HEK293 (cell line): Measurements from ENCODE around the gene SOX12.

Source experiments
- BCL11B ChIP-seq: fragments of 450-650 bp; formaldehyde crosslinking; IDR thresholded peaks from 2 replicates; pipeline ENCODE4 v1.5.1; 2016; ENCODE audit warnings: low read depth, missing biosample characterization, missing genetic modification characterization
- KLF10 ChIP-seq: fragments of 450-650 bp; IDR thresholded peaks from 2 replicates; pipeline ENCODE4 v1.5.1; 2018; ENCODE audit warnings: missing biosample characterization, mild to moderate bottlenecking, missing genetic modification characterization
- PBX3 ChIP-seq: sonication (generic); formaldehyde crosslinking; IDR thresholded peaks from 2 replicates; pipeline ENCODE4 v1.8.1; 2022; ENCODE audit warnings: mild to moderate bottlenecking, moderate library complexity, missing genetic modification reagents
- PRDM2 ChIP-seq: fragments of 450-650 bp; formaldehyde crosslinking; IDR thresholded peaks from 2 replicates; pipeline ENCODE4 v1.5.1; 2016; ENCODE audit warnings: missing biosample characterization, missing genetic modification characterization, borderline replicate concordance
- SCRT1 ChIP-seq: fragments of 450-650 bp; formaldehyde crosslinking; IDR thresholded peaks from 2 replicates; pipeline ENCODE4 v1.5.1; 2016; ENCODE audit warnings: missing biosample characterization, missing genetic modification characterization, borderline replicate concordance
- ZBTB1 ChIP-seq: fragments of 450-650 bp; formaldehyde crosslinking; IDR thresholded peaks from 2 replicates; pipeline ENCODE4 v1.5.1; 2016; ENCODE audit warnings: missing biosample characterization, missing genetic modification characterization
- ZNF132 ChIP-seq: fragments of 450-650 bp; formaldehyde crosslinking; IDR thresholded peaks from 2 replicates; pipeline ENCODE4 v1.5.1; 2017; ENCODE audit warnings: missing biosample characterization, missing genetic modification characterization, borderline replicate concordance
- ZNF146 ChIP-seq: fragments of 450-650 bp; formaldehyde crosslinking; IDR thresholded peaks from 2 replicates; pipeline ENCODE4 v1.5.1; 2016; ENCODE audit warnings: missing biosample characterization, missing genetic modification characterization
- ZNF16 ChIP-seq: fragments of 450-650 bp; formaldehyde crosslinking; IDR thresholded peaks from 2 replicates; pipeline ENCODE4 v1.5.1; 2016; ENCODE audit warnings: low read depth, missing biosample characterization, missing genetic modification characterization
- ZNF274 ChIP-seq, 2 experiments: fragments of 200-500 bp in 1 of 2; fragments of 450-650 bp in 1 of 2; sonication (Bioruptor generic) in 1 of 2; formaldehyde crosslinking in 1 of 2; IDR thresholded peaks; 2 replicates each; pipeline versions ENCODE4 v1.5.1 to v1.6.1; 2014 to 2016; ENCODE audit warnings: borderline replicate concordance in 1 of 2, inconsistent platforms in 1 of 2, low read length in 1 of 2, missing biosample characterization in 1 of 2, missing genetic modification characterization in 1 of 2
- ZNF292 ChIP-seq: fragments of 450-650 bp; formaldehyde crosslinking; IDR thresholded peaks from 2 replicates; pipeline ENCODE4 v1.5.1; 2016; ENCODE audit warnings: low read depth, missing biosample characterization, missing genetic modification characterization, borderline replicate concordance
- ZNF335 ChIP-seq: fragments of 450-650 bp; formaldehyde crosslinking; conservative IDR thresholded peaks from 2 replicates; pipeline ENCODE4 v1.5.1; 2016; ENCODE audit warnings: missing biosample characterization, missing genetic modification characterization
- ZNF350 ChIP-seq: fragments of 450-650 bp; formaldehyde crosslinking; IDR thresholded peaks from 2 replicates; pipeline ENCODE4 v1.5.0; 2017; ENCODE audit warnings: missing biosample characterization, mild to moderate bottlenecking, missing genetic modification characterization
- ZNF433 ChIP-seq: fragments of 450-650 bp; formaldehyde crosslinking; IDR thresholded peaks from 2 replicates; pipeline ENCODE4 v1.5.1; 2016; ENCODE audit warnings: missing biosample characterization, missing genetic modification characterization, low read depth
- ZNF48 ChIP-seq: fragments of 450-650 bp; formaldehyde crosslinking; IDR thresholded peaks from 2 replicates; pipeline ENCODE4 v1.5.1; 2016; ENCODE audit warnings: missing biosample characterization, missing genetic modification characterization
- ZNF510 ChIP-seq: fragments of 450-650 bp; formaldehyde crosslinking; IDR thresholded peaks from 2 replicates; pipeline ENCODE4 v1.5.1; 2018; ENCODE audit warnings: mild to moderate bottlenecking, missing genetic modification characterization, missing biosample characterization; ENCODE audit not compliant: insufficient replicate concordance
- ZNF548 ChIP-seq: fragments of 450-650 bp; formaldehyde crosslinking; IDR thresholded peaks from 2 replicates; pipeline ENCODE4 v1.5.1; 2016; ENCODE audit warnings: missing biosample characterization, missing genetic modification characterization
- ZNF561 ChIP-seq: fragments of 450-650 bp; IDR thresholded peaks from 2 replicates; pipeline ENCODE4 v1.5.1; 2018; ENCODE audit warnings: missing biosample characterization, missing genetic modification characterization, borderline replicate concordance
- ZNF571 ChIP-seq: fragments of 450-650 bp; formaldehyde crosslinking; IDR thresholded peaks from 2 replicates; pipeline ENCODE4 v1.5.0; 2017; ENCODE audit warnings: missing biosample characterization, missing genetic modification characterization
- ZNF585B ChIP-seq: fragments of 450-650 bp; formaldehyde crosslinking; IDR thresholded peaks from 2 replicates; pipeline ENCODE4 v1.5.1; 2016; ENCODE audit warnings: missing biosample characterization, missing genetic modification characterization
- ZNF610 ChIP-seq: fragments of 450-650 bp; formaldehyde crosslinking; IDR thresholded peaks from 2 replicates; pipeline ENCODE4 v1.5.1; 2016; ENCODE audit warnings: missing biosample characterization, missing genetic modification characterization, borderline replicate concordance
- ZNF692 ChIP-seq: fragments of 450-650 bp; formaldehyde crosslinking; IDR thresholded peaks from 2 replicates; pipeline ENCODE4 v1.5.1; 2016; ENCODE audit warnings: missing biosample characterization, missing genetic modification characterization
- ZNF707 ChIP-seq: fragments of 450-650 bp; formaldehyde crosslinking; IDR thresholded peaks from 2 replicates; pipeline ENCODE4 v1.5.1; 2016; ENCODE audit warnings: missing biosample characterization, missing genetic modification characterization
- ZNF843 ChIP-seq: fragments of 450-650 bp; formaldehyde crosslinking; IDR thresholded peaks from 2 replicates; pipeline ENCODE4 v1.5.1; 2016; ENCODE audit warnings: missing biosample characterization, missing genetic modification characterization
- ZSCAN5A ChIP-seq: fragments of 450-650 bp; formaldehyde crosslinking; IDR thresholded peaks from 2 replicates; pipeline ENCODE4 v1.5.1; 2016; ENCODE audit warnings: missing biosample characterization, missing genetic modification characterization
- TF ChIP-seq, protein P1 (sequence below): fragments of 450-650 bp; formaldehyde crosslinking; IDR thresholded peaks from 2 replicates; pipeline ENCODE4 v1.5.1; 2016; ENCODE audit warnings: missing biosample characterization, missing genetic modification characterization, low read depth

Gene SOX12

GRCh38 chr20:346640-347316 lies 21.4 kb downstream of the SOX12 start, which contains the start of gene NRSN2 (continued):
- no peak for TF ChIP-seq PRDM2 (tag by site-specific recombination)
- TF ChIP-seq ZNF510, result no peak
- TF ChIP-seq ZNF292 (tag by site-specific recombination), result no peak
- peak; percentile 68; the same call in 1 of the 2 replicates for TF ChIP-seq ZNF561
- TF ChIP-seq ZNF843 (tag by site-specific recombination), result no peak
- no peak for TF ChIP-seq ZNF571
- TF ChIP-seq ZNF146, result no peak
- TF ChIP-seq ZNF16 (tag by site-specific recombination), result no peak
- no peak for TF ChIP-seq ZNF548
- no peak for TF ChIP-seq ZNF132
- no peak for TF ChIP-seq ZNF48 (tag by site-specific recombination)
- 0 out of 2 replicates have a peak, but pooled peaks have one; percentile 25 for TF ChIP-seq KLF10 (tag by site-specific recombination)
- no peak for TF ChIP-seq ZNF433 (tag by site-specific recombination)
- no peak for TF ChIP-seq PBX3 (CRISPR knock-in tag)
- TF ChIP-seq, protein P1, sequence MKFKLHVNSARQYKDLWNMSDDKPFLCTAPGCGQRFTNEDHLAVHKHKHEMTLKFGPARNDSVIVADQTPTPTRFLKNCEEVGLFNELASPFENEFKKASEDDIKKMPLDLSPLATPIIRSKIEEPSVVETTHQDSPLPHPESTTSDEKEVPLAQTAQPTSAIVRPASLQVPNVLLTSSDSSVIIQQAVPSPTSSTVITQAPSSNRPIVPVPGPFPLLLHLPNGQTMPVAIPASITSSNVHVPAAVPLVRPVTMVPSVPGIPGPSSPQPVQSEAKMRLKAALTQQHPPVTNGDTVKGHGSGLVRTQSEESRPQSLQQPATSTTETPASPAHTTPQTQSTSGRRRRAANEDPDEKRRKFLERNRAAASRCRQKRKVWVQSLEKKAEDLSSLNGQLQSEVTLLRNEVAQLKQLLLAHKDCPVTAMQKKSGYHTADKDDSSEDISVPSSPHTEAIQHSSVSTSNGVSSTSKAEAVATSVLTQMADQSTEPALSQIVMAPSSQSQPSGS, result no peak
- peak; percentile 13; the same call in 1 of the 2 replicates for TF ChIP-seq ZNF335 (tag by site-specific recombination)
- TF ChIP-seq ZNF692, result peak; percentile 51
- TF ChIP-seq ZSCAN5A (tag by site-specific recombination), result 0 out of 2 replicates have a peak, but pooled peaks have one; percentile 59
- TF ChIP-seq ZNF707 (tag by site-specific recombination), result no peak
- no peak for TF ChIP-seq ZNF274 (IDR thresholded peaks at IDR 0.05; ENCODE audit: low read length)
- no peak for TF ChIP-seq ZNF274 (tag by site-specific recombination; IDR thresholded peaks at IDR 0.05; ENCODE audit: borderline replicate concordance)
- TF ChIP-seq ZBTB1, result no peak
- TF ChIP-seq BCL11B (tag by site-specific recombination), result no peak
- TF ChIP-seq SCRT1 (tag by site-specific recombination), result no peak
- TF ChIP-seq ZNF350 (tag by site-specific recombination), result no peak
- TF ChIP-seq ZNF610 (tag by site-specific recombination), result peak; percentile 56; the same call in 1 of the 2 replicates
- no peak for TF ChIP-seq ZNF585B (tag by site-specific recombination)
